CD4-positive, alpha-beta T cell treated with Interferon alpha-2 for 1 hour (primary cell): ENCODE data around the gene CYB561D2.

ENCODE experiments used
- DNase-seq, 2 donors: peaks; one replicate each; pipeline ENCODE4 v3.0.0-alpha.2; 2020 to 2022

Gene CYB561D2

GRCh38 chr3:50323614-50324199 is 27.0 kb upstream of the CYB561D2 start:
- DNase-seq = no peak

GRCh38 chr3:50324351-50325112 is 26.1 kb upstream of the CYB561D2 start:
- peak; percentile 59 to 74 for DNase-seq

GRCh38 chr3:50325113-50325480 is 25.6 kb upstream of the CYB561D2 start:
- no peak for DNase-seq

GRCh38 chr3:50325497-50326181 is 25.0 kb upstream of the CYB561D2 start:
- no peak for DNase-seq

- no peak for DNase-seq
These were observed 24.5 kb upstream of the CYB561D2 start for GRCh38 chr3:50326182-50326541.

- no peak for DNase-seq
These were observed 23.5 kb upstream of the CYB561D2 start for GRCh38 chr3:50327129-50327528.

GRCh38 chr3:50327943-50328691 is 22.5 kb upstream of the CYB561D2 start, which contains the start of gene TUSC2:
TSS of gene TUSC2 (minus strand) at chr3:50328223. CDS start at chr3:50328099, 124 bp downstream.
- peak; percentile 94 to 96 for DNase-seq

GRCh38 chr3:50330330-50330729 is 20.3 kb upstream of the CYB561D2 start:
- DNase-seq = no peak

GRCh38 chr3:50331364-50331907 is 19.2 kb upstream of the CYB561D2 start:
- no peak for DNase-seq

GRCh38 chr3:50333744-50334328 is 16.8 kb upstream of the CYB561D2 start:
- DNase-seq = no peak

- no peak for DNase-seq
These were observed 16.2 kb upstream of the CYB561D2 start for GRCh38 chr3:50334339-50335075.

GRCh38 chr3:50336452-50337174 is 14.0 kb upstream of the CYB561D2 start:
- no peak for DNase-seq

- peak; percentile 95 to 96 for DNase-seq
These were observed 13.3 kb upstream of the CYB561D2 start for GRCh38 chr3:50337175-50337861.

GRCh38 chr3:50338965-50339364 is 11.7 kb upstream of the CYB561D2 start:
- DNase-seq = no peak

GRCh38 chr3:50339485-50340146 is 11.0 kb upstream of the CYB561D2 start:
- DNase-seq = no peak

- DNase-seq = no peak
These were observed 10.6 kb upstream of the CYB561D2 start for GRCh38 chr3:50340147-50340447.

GRCh38 chr3:50340448-50341329 is 10.0 kb upstream of the CYB561D2 start, which contains the start of gene RASSF1:
TSS of gene RASSF1 (minus strand) at chr3:50340836. CDS start at chr3:50340805, 31 bp downstream.
- peak; percentile 63 to 80 for DNase-seq

GRCh38 chr3:50341537-50341936 is 9.1 kb upstream of the CYB561D2 start:
- no peak for DNase-seq
